GM12891 (cell line): Measurements from ENCODE around the gene ALG9.

Experiments used
- PAX5 ChIP-seq: IDR thresholded peaks from 2 replicates; pipeline ENCODE4 v1.6.1; 2011; ENCODE audit warnings: low read length, moderate library complexity, mild to moderate bottlenecking; ENCODE audit not compliant: insufficient read depth, severe bottlenecking
- POLR2A ChIP-seq: IDR thresholded peaks from 2 replicates; pipeline ENCODE4 v1.6.1; 2011; ENCODE audit warnings: low read depth, low read length, control low read depth
- POLR2AphosphoS5 ChIP-seq: IDR thresholded peaks from 2 replicates; pipeline ENCODE4 v1.6.1; 2011; ENCODE audit warnings: low read depth, low read length, control low read depth
- POU2F2 ChIP-seq: IDR thresholded peaks from 2 replicates; pipeline ENCODE4 v1.6.1; 2011; ENCODE audit warnings: low read depth, mild to moderate bottlenecking, control low read depth, low read length, moderate library complexity
- SPI1 ChIP-seq: IDR thresholded peaks from 2 replicates; pipeline ENCODE4 v1.6.1; 2011; ENCODE audit warnings: low read depth, low read length, control low read depth
- TAF1 ChIP-seq: IDR thresholded peaks from 2 replicates; pipeline ENCODE4 v1.6.1; 2011; ENCODE audit warnings: low read depth, low read length, control low read depth

DNA sequence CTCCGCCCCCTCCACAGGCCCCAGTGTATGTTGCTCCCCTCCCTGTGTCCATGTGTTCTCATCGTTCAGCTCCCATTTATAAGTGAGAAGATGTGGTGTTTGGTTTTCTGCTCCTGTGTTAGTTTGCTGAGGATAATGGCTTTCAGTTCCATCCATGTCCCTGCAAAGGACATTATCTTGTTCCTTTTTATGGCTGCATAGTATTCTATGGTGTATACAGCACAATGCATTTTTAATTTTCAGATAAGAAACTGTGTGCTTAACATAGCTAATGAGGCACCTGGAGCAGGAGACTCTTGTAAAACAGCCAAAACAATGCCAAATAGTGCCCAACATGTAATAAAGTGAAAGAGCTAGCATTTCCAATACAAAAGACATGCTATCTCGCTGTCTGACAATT, 21.8 kb downstream of the ALG9 start:
- TF ChIP-seq TAF1 (no peak), POLR2AphosphoS5 (no peak), POLR2A (no peak), POU2F2 (no peak), SPI1 (no peak), PAX5 (no peak)
